Measurements from ENCODE around the gene AFG3L2. TPM values are rescaled to one million over a fixed set of nuclear protein-coding genes. Genes with fewer than 3 reads are reported as not detected.

The AFG3L2 gene
- total and polyA plus RNA-seq, 10 of the 15 experiments (the other 5 are each of a cell fraction or from before 2014, with no cell fraction given), result 21.0 to 72.7 (median 57.7) TPM

GRCh38 chr18:12377556-12378197 is 650 bp upstream of the AFG3L2 start:
- Histone ChIP-seq H3K4me2 (ENCODE audit: control insufficient read depth, insufficient read depth) (peak overlapping the region; percentile 85), H3K27me3 (replicated peaks in 1 of 2; ENCODE audit: control insufficient read depth in 2 of 2, insufficient read depth in 2 of 2, low read length in 1 of 2) (no peaks in the 10 kb centered on the region), H4K20me1 (ENCODE audit: control insufficient read depth, insufficient read depth) (no peaks in the 10 kb centered on the region; the same call in none of the 2 replicates), H3K36me3 (ENCODE audit: control insufficient read depth in 2 of 2, insufficient read depth in 2 of 2, low read length in 1 of 2) (peaks cover 0 to 3% of the 10 kb centered on the region in 2 experiments; a peak in 1 of 4 replicates), H3K4me3 (peak overlapping the region; percentile 94), H3K79me2 (ENCODE audit: control insufficient read depth, insufficient read depth, low read length) (peaks cover 41% of the 10 kb centered on the region), H3K4me1 (ENCODE audit: control insufficient read depth, insufficient read depth, low read length) (peaks cover 3% of the 10 kb centered on the region; the same call in 1 of the 2 replicates), H3K9me3 (replicated peaks; ENCODE audit: control insufficient read depth, insufficient read depth, low read length) (no peaks in the 10 kb centered on the region), H3K27ac (ENCODE audit: control insufficient read depth, insufficient read depth) (peak overlapping the region; percentile 16), H3K9ac (ENCODE audit: control insufficient read depth, insufficient read depth, low read length) (peak overlapping the region; percentile 74), H2AFZ (ENCODE audit: control insufficient read depth, low read depth, low read length) (peak overlapping the region; percentile 80)
- ChIA-PET CTCF (interaction anchor here (0.7 to 3.5 kb wide), 7 partner anchors 15 to 105 kb away, joined by 3 to 15 read pairs (median 3); partner anchors contain the start of gene PRELID3A), SMC1A (ENCODE audit: uncharacterized antibody, unreplicated experiment) (interaction anchor here (1.0 to 1.7 kb wide), 3 partner anchors 30 to 326 kb away, joined by 3 to 5 read pairs (median 4); partner anchors contain the start of gene PRELID3A), RAD21 (ENCODE audit: unreplicated experiment) (interaction anchor here (0.6 to 2.7 kb wide), 10 partner anchors 16 to 506 kb away, joined by 3 to 17 read pairs (median 4); partner anchors contain the start of gene PRELID3A), POLR2A (interaction anchor here (0.6 to 3.1 kb wide), 12 partner anchors 9 to 614 kb away, joined by 3 to 15 read pairs (median 5); partner anchors contain the start of genes CEP192, PRELID3A and PTPN2)
- intact Hi-C loops (cut with micrococcal nuclease; ENCODE audit: unreplicated experiment), result loop anchor here (5.0 to 10.0 kb wide), 2 partner anchors 507 to 570 kb away; partner anchors contain the start of genes PTPN2 and SEH1L
- in situ Hi-C loops (cut with MboI), result loop anchor here (5.0 kb wide), 1 partner anchor 570 kb away; the partner anchor contains the start of gene SEH1L
- peak; percentile 84 for ATAC-seq
- 3% methylated on average over 25 of the region's 30 CpGs for WGBS (ENCODE audit: insufficient coverage, insufficient replicate concordance, low lambda C conversion rate, missing lambda C conversion rate)
- TSS peak; percentile 71 for BruUV-seq (replicated peaks)
- DNase-seq (ENCODE audit: low read depth, low spot score), result no peak
- FAIRE-seq, result peak; percentile 81
- TF ChIP-seq SUPT20H (IDR thresholded peaks at IDR 0.05; ENCODE audit: borderline replicate concordance, control insufficient read depth, low read depth, low read length) (no peak), NFYB (IDR thresholded peaks at IDR 0.05; ENCODE audit: insufficient read depth, low read depth, low read length) (peak; percentile 58; the same call in 1 of the 2 replicates), TCF3 (IDR thresholded peaks at IDR 0.05; ENCODE audit: borderline replicate concordance, insufficient read depth, low read depth, low read length) (0 out of 2 replicates have a peak, but pooled peaks have one; percentile 55), SP1 (IDR thresholded peaks at IDR 0.05; ENCODE audit: low read depth, low read length) (peak; percentile 25), NBN (IDR thresholded peaks at IDR 0.05) (peak; percentile 56; the same call in 1 of the 2 replicates), HDGF (IDR thresholded peaks at IDR 0.05) (0 out of 2 replicates have a peak, but pooled peaks have one; percentile 17), RAD51 (IDR thresholded peaks at IDR 0.05) (peak; percentile 51), MXI1 (IDR thresholded peaks at IDR 0.05; ENCODE audit: low read depth, low read length) (0 out of 2 replicates have a peak, but pooled peaks have one; percentile 36), IKZF2 (IDR thresholded peaks at IDR 0.05) (peak in 1 of 2 experiments; percentile 62; a peak in 1 of 4 replicates), BHLHE40 (IDR thresholded peaks at IDR 0.05; ENCODE audit: borderline replicate concordance in 1 of 2, low read depth in 2 of 2, low read length in 1 of 2) (peak in 1 of 2 experiments; percentile 95), RFX5 (IDR thresholded peaks at IDR 0.05; ENCODE audit: low read depth, low read length) (no peak), MLLT1 (IDR thresholded peaks at IDR 0.05) (0 out of 2 replicates have a peak, but pooled peaks have one; percentile 30), NR2C1 (IDR thresholded peaks at IDR 0.05) (no peak), EED (IDR thresholded peaks at IDR 0.05; ENCODE audit: low read depth) (no peak), CTCF (IDR thresholded peaks at IDR 0.05 in 2 of 3, conservative IDR thresholded peaks at IDR 0.05 in 1 of 3; ENCODE audit: control insufficient read depth in 2 of 3, extremely low read depth in 1 of 3, insufficient read depth in 1 of 3, low read depth in 3 of 3, low read length in 3 of 3) (peak in 1 of 3 experiments; percentile 11; a peak in 1 of 6 replicates), POU2F2 (IDR thresholded peaks at IDR 0.05; ENCODE audit: borderline replicate concordance, low read depth, low read length) (peak; percentile 12; the same call in 1 of the 3 replicates), NKRF (conservative IDR thresholded peaks at IDR 0.05) (peak; percentile 29; the same call in 1 of the 2 replicates)

Measured in GM12878 (cell line).